ENCODE measurements around the gene DNALI1.
"Not testable (repeated sequence)": the region's sequence is repeated elsewhere in the genome, so short reads cannot be mapped to it uniquely, and the experiment has no call there.

The DNALI1 gene

DNA sequence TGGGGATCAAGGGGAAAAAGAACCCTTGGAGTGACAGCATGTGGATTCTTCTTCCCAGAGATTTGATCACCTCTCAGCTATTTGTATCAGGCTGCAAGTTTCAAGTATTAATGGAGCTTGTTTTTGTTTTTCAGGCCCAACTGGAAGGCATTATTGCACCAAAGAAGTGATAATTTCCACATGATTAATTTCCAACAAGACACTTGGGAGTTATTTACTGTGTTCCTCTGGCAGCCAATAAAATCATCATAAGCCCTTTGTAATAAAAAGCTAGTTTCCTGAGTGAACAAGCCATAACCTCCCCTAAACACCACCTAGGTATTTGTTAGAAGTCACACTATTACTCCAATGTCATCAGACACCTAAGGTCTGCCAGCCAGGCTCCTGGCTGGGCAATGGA, 8.2 kb downstream of the DNALI1 start:
- no peak for DNase-seq
- TF ChIP-seq POLR2A (IDR thresholded peaks at IDR 0.05; ENCODE audit: low read length) = no peak
- no peak for TF ChIP-seq GATA1 (IDR thresholded peaks at IDR 0.05; ENCODE audit: low read depth, low read length)

DNA sequence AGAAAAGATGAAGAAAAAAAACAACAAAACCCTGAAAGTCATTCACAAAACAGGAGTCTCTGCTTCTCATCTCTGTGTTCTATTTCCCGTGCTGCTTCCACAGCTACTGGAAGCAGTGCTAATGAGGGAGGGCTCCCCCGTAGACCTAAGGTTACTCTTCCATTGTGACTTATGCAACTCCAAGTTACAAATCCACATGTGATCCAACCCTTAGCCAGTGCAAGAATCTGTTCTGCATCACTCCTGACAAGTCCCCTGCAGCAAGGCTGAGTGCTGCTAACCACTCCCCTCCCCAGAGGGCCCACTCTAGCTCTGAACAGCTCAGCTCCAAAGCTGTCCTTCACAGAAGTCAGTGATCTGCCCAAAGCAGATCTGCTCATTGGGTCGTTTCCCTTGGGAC, 10.3 kb downstream of the DNALI1 start:
- DNase-seq = no peak
- no peak for TF ChIP-seq GATA1 (IDR thresholded peaks at IDR 0.05; ENCODE audit: low read depth, low read length)
- TF ChIP-seq POLR2A (IDR thresholded peaks at IDR 0.05; ENCODE audit: low read length) = no peak

DNA sequence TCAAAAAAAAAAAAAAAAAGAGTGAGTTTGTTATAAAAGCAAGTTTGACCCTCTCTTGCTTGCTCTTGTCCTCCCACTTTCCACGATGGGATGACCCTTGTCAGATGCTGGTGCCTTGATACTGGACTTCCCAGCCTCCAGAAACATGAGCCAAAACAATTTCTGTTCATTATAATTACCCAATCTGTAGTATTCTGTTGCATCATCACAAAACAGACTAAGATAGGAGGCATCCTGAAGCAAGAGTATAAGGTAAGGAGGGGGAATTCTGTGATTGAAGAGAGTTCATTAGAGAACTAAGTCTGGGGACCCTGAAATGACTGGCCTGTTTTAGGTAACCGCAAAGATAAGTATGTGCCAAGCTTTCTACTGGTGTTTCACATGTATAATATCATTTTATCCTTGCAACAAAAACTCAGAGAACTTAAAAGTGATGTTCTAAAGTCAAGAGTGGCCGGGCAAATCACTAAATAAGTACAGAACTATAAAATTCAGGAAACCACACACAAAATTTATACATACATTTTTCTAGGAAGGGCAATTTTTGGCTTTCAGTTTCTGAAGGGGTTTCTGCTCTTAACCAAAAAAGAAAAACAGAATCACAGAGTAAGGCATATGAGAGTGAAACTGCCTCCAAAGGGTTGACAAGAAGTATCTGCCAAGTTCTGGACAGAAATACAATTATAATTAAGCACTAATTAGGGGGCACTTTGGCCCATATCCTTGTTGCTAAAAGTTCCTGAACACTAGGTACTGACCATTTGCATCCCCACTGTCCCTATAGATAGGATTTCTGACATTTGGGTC, 14.0 kb downstream of the DNALI1 start:
- TF ChIP-seq POLR2A (IDR thresholded peaks at IDR 0.05; ENCODE audit: low read length) = no peak
- TF ChIP-seq GATA1 (IDR thresholded peaks at IDR 0.05; ENCODE audit: low read depth, low read length) = no peak
- no peak for DNase-seq

DNA sequence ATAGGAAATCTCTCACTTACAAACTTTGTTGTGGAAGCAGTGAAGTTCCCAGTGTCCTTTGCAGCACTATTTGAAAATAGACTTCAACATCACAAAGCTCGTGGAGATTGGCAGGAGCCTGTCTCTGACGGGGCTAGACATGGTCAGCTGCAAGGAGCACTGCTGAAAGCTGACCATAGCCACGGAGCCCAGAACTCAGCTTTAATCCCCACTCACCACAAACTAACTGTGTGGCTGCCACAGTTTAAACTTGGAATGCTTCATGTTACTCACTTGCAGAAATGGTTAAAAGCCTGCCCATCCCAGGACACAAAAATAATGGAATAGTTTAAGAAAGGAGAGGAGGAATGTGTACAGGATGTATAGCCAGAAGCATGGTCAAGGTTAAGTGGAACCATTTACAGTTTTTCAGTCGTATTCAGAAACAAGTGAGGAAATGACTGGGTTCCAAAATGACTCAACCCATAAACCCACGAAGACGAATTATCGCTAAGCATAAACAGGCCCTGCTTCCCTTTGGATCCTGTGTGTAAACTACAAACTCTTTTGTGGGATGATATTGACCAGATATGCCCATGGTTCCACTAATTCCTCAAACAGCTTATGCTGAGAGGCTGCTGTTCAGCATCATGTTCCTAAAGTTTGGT, 18.2 kb downstream of the DNALI1 start:
- TF ChIP-seq POLR2A (IDR thresholded peaks at IDR 0.05; ENCODE audit: low read length) = no peak
- TF ChIP-seq GATA1 (IDR thresholded peaks at IDR 0.05; ENCODE audit: low read depth, low read length) = no peak
- DNase-seq = no peak

DNA sequence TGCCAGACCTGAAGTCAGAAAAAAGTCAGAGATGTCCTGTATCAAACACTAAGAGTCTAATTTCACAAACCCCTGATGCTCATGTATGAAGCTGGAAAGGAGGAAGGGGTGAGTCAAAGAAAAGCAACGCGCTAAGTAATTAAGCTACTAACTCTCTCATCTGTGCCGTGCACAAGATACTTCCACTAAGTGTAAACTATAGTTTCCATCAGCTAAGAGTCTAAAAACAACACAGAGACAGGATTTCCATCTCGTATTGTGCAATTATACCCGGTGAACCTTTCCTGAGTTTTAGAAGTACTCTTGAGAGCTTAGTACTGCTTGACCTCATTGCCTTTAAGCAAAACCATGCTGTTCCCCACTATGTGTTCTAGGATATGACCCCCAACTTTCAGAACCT, 19.0 kb downstream of the DNALI1 start:
- TF ChIP-seq GATA1 (IDR thresholded peaks at IDR 0.05; ENCODE audit: low read depth, low read length) (no peak), POLR2A (IDR thresholded peaks at IDR 0.05; ENCODE audit: low read length) (no peak)
- no peak for DNase-seq

DNA sequence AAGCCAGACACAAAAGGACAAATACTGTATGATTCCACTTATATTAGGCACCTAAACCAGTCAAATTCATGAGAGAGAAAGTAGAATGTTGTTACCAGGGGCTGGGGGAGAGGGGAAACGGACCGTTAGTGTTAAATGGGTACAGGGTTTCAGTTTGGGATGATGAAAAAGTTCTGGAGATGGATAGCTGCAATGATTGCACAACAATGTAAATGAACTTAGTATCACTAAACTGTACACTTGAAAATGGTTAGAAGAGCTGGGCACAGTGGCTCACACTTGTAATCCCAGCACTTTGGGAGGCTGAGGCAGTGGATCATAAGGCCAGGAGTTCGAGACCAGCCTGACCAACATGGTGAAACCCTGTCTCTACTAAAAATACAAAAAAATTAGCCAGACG, 27.8 kb downstream of the DNALI1 start:
- DNase-seq = not testable (repeated sequence)

DNA sequence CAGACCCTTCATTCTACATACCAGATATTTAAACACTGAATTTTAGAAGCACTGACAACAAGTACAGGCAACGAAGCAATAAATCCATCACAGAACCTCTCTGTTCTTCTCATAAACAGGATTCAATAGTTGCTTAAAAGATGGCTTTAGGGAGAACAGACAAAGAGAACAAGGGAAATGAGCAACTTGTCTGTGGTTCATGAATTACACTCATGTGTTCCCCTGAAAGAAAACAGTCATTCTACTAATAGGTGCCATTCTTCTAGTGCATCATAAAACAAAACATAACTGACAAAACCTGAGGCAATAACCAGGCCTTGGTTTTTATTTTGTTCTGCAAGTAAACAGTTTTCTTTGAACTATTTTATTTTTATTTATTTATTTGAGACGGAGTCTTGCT, 32.2 kb downstream of the DNALI1 start:
- no peak for DNase-seq
- TF ChIP-seq POLR2A (IDR thresholded peaks at IDR 0.05; ENCODE audit: low read length) (no peak), GATA1 (IDR thresholded peaks at IDR 0.05; ENCODE audit: low read depth, low read length) (no peak)

DNA sequence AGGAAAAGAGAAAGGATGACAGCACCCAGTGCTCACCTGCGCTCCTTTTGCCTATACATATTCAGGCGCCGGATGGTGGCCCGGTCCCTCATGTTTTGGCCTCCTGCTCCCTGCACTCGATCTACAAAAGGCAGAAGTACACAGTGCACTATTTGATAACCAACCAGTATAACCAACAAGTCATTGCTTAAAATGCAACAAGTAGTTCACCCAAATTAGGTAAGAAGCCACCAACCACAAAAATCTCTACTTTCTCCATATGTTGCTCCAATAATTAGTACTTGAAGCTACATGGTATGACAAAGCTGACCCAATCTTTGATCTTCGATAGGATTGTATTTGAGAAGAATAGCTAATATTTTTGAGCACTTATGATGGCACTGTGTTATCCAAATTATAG, 37.0 kb downstream of the DNALI1 start:
- DNase-seq = no peak
- TF ChIP-seq POLR2A (IDR thresholded peaks at IDR 0.05; ENCODE audit: low read length) (no peak), GATA1 (IDR thresholded peaks at IDR 0.05; ENCODE audit: low read depth, low read length) (no peak)

DNA sequence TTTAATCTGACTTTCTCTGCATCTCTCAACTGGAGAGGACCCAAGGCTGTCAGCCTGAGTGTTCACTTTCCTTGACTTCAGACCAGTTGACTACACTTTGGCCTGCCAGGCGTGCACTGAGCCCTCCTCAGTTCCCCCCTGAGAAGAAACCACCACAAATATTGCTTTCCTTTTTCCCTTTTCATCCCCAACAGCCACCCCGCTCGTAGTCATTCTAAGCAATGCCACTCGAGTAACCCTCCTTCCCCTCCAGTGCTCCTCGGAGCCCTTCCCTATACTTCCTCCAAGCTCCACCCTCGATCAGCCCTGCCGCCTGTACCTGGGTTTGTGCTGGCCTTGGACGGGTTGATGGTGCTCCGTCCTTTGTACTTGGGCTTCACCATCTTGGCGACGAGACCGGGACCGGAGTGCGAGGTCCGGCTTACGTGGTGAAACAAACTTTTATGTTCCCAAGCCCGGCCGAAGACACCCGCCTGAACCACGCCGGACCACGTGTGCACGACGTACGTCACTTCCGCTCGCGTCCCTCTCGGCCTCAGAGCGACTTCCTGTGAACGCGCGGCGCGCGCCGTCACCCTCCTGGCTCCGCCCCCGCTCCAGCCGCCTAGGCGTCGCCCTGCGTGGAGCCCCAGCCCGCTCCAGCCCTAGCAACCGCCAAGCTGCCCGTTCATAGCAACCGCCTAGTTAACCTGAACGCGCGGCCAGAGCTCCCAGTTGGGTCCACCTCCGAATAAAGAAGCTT, 38.9 kb downstream of the DNALI1 start, which contains the start of gene GNL2:
Gene GNL2 (minus strand): TSS at position 498 of the 742 bp plus-strand sequence. CDS start 115 bp downstream, at position 383.
- TF ChIP-seq GATA1 (IDR thresholded peaks at IDR 0.05; ENCODE audit: low read depth, low read length) = no peak
- TF ChIP-seq POLR2A (IDR thresholded peaks at IDR 0.05; ENCODE audit: low read length) = peak; percentile 94
- DNase-seq = peak; percentile 98 to 99

DNA sequence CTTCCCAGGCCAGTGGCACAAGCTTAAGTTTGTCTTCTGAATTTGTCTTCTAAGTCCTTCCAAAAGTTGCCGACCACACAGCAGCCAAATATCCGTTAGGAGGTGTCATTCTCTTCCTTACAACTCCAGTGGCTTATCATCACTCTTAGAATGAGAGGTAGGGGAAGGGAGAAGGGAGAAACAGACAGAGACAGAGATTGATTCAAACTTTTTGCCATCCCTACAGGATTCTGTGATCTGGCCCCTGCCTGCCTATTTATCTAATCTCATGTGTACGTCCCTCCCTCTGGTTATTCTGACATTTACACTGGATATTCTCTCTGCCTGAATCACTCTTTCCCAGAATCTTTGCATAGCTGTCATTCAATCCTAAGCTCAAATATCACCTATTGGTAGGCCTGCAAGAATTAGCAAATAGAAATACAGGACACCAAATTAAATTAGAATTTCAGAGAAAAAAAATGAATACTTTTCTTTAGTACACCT, 39.5 kb downstream of the DNALI1 start:
- TF ChIP-seq GATA1 (IDR thresholded peaks at IDR 0.05; ENCODE audit: low read depth, low read length) = no peak
- TF ChIP-seq POLR2A (IDR thresholded peaks at IDR 0.05; ENCODE audit: low read length) = no peak
- DNase-seq = no peak

DNA sequence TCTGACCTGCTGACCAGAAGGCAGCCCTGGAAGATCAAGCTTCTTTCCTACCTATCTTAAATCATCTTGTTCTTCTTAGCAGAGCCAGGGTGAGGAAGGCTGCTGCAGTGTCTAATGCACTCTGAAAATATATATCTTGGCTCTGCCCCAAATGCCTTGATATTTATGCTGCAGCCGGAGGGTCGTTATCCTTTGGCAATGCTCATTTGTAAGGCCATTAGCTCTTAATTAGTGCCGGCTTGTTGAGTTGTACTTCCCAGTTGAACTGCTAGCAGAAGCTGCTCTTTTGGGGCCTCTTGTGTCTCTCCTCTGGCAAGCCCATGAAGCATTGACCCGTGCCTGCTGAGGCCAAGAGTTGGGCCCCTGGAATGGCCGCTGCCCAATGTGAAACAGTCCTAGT, 43.2 kb downstream of the DNALI1 start:
- TF ChIP-seq GATA1 (IDR thresholded peaks at IDR 0.05; ENCODE audit: low read depth, low read length) (no peak), POLR2A (IDR thresholded peaks at IDR 0.05; ENCODE audit: low read length) (no peak)
- no peak for DNase-seq

DNA sequence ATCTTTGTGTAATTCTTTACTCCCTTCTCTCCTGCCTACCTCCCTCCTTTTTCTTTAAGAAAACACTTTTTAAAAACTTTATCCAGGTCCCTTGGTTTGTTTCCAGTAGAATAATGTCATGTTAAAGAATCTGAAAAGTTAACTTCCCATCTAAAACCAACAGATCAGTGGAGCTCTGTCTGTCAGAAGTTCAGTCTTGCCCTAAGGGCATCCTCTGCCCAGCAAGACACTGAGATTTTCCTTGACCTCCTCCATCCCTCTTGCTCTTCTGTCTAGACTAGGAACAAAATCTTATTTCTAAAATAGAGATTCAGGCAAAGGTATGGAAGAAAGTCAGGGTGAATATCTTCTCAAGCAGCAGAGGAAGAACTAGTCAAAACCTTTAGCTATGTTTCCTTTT, 44.7 kb downstream of the DNALI1 start:
- TF ChIP-seq POLR2A (IDR thresholded peaks at IDR 0.05; ENCODE audit: low read length) (no peak), GATA1 (IDR thresholded peaks at IDR 0.05; ENCODE audit: low read depth, low read length) (no peak)
- no peak for DNase-seq

DNA sequence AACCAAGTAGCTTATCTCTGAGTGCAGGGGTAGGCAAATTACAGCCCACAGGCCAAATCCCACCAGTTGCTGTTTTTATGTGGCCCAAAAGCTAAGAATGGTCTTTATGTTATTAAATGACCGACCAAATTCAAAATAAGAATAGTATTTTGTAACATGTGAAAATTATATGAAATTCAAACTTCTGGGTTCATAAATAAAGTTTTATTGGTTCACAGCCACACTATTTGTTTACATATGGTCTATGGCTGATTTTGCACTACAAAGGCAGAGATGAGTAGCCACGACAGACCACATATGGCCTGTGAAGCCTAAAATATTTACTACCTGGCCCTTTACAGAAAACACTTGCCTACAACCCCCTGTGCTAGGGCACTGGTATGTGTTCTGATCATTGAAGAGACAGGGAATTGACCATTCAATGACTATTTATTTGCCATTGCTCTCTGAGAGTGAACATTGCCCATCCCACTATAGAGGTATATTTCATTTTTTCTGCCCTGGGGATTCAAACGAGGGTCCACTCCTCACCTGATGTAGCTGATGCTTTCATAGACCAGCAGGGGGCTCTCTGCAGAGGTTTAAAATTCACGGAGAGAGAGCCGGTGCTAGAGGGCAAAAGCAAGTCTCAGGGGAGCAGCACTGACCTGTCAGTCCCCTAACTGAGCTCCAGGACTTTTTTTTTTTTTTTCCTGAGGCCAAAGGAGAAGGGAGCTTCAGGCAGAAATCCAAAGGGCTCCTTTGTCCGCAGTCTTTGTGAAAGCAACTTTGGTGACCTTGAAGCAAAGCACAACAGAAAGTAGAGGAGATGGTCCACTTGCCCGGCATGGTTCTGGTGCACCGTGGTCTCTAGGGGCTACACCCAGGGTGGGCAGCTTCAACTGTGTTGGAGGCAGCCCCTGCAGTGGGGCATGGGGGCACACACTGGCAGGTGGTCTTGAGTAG, 46.3 kb downstream of the DNALI1 start:
- peak; percentile 21 to 43 for DNase-seq

More for the DNA sequence above, 46.3 kb downstream of the DNALI1 start:
- TF ChIP-seq POLR2A (IDR thresholded peaks at IDR 0.05; ENCODE audit: low read length) (no peak), GATA1 (IDR thresholded peaks at IDR 0.05; ENCODE audit: low read depth, low read length) (no peak)
